Suprapubic skin (tissue), 4 donors: Measurements from ENCODE around the gene GALNT2. TPM values are rescaled to one million over a fixed set of nuclear protein-coding genes. Genes with fewer than 3 reads are reported as not detected.

Experiments used
- DNase-seq, 2 donors: peaks; one replicate each; pipeline ENCODE4 v3.0.0-alpha.2; 2019; ENCODE audit warnings: low spot score in 2 of 2
- H3K27ac ChIP-seq: fragments of 200-600 bp; sonication (generic); one replicate; pipeline ENCODE4 v1.5.1; 2019
- H3K27me3 ChIP-seq: fragments of 200-600 bp; sonication (generic); one replicate; pipeline ENCODE4 v1.5.1; 2019
- H3K36me3 ChIP-seq: fragments of 200-600 bp; sonication (generic); one replicate; pipeline ENCODE4 v1.5.1; 2019
- H3K4me1 ChIP-seq: fragments of 200-600 bp; sonication (generic); one replicate; pipeline ENCODE4 v1.5.1; 2019
- H3K4me3 ChIP-seq: fragments of 200-600 bp; sonication (generic); one replicate; pipeline ENCODE4 v1.5.1; 2019; ENCODE audit warnings: mild to moderate bottlenecking
- H3K9me3 ChIP-seq: fragments of 200-600 bp; sonication (generic); one replicate; pipeline ENCODE4 v1.5.1; 2019
- CTCF ChIP-seq, 2 donors: fragments of 200-600 bp in 1 of 2; fragments of 450-650 bp in 1 of 2; sonication (generic) in 1 of 2; IDR thresholded peaks; one replicate each; pipeline ENCODE4 v1.5.1; 2016 to 2019; ENCODE audit warnings: antibody characterized with exemption in 2 of 2, mild to moderate bottlenecking in 1 of 2, moderate library complexity in 1 of 2
- EP300 ChIP-seq: sonication (generic); formaldehyde crosslinking; IDR thresholded peaks from one replicate; pipeline ENCODE4 v1.6.1; 2017; ENCODE audit warnings: antibody characterized with exemption
- POLR2A ChIP-seq, 2 donors: fragments of 450-650 bp; IDR thresholded peaks; one replicate each; pipeline ENCODE4 v1.6.1; 2017; ENCODE audit warnings: antibody characterized with exemption in 2 of 2, mild to moderate bottlenecking in 2 of 2, moderate library complexity in 2 of 2
- POLR2AphosphoS5 ChIP-seq, 3 donors: sonication (generic); formaldehyde crosslinking; IDR thresholded peaks; one replicate each; pipeline ENCODE4 v1.6.1; 2017; ENCODE audit warnings: antibody characterized with exemption in 3 of 3
- WGBS: methylation state at CpG from one replicate; pipeline ENCODE4 v1.1.5; 2018; 5-methylcytosine and 5-hydroxymethylcytosine counted together
- total RNA-seq, 4 donors: library from RNA; depleted of rRNA; stranded (reverse); fragments of >200 nt; gene quantifications; one replicate each; pipeline ENCODE4 v1.1.0, GENCODE V29; 2016

Gene GALNT2
- total RNA-seq, 4 donors from 2014 or later = 24.1 to 40.2 (median 36.4) TPM

GRCh38 chr1:230129341-230129740 is 62.3 kb downstream of the GALNT2 start:
- H3K9me3 ChIP-seq = no peaks in the 10 kb centered on the region
- TF ChIP-seq EP300 = no peak
- no peak for TF ChIP-seq POLR2AphosphoS5 (IDR thresholded peaks at IDR 0.05)
- no peak for TF ChIP-seq POLR2A (IDR thresholded peaks at IDR 0.05)
- TF ChIP-seq CTCF (IDR thresholded peaks at IDR 0.05) = no peak
- no peak overlapping the region for H3K27ac ChIP-seq
- no peak overlapping the region for H3K4me3 ChIP-seq
- H3K36me3 ChIP-seq = no peaks in the 10 kb centered on the region
- peaks cover 31% of the 10 kb centered on the region for H3K4me1 ChIP-seq
- WGBS = 95% methylated on average over 4 of the region's 4 CpGs
- H3K27me3 ChIP-seq = no peaks in the 10 kb centered on the region
- DNase-seq = no peak

GRCh38 chr1:230130172-230130944 is 63.3 kb downstream of the GALNT2 start:
- WGBS = 90% methylated on average over 18 of the region's 19 CpGs
- Histone ChIP-seq H3K36me3 (no peaks in the 10 kb centered on the region), H3K9me3 (no peaks in the 10 kb centered on the region), H3K4me1 (peaks cover 21% of the 10 kb centered on the region), H3K4me3 (no peak overlapping the region), H3K27me3 (no peaks in the 10 kb centered on the region), H3K27ac (no peak overlapping the region)
- TF ChIP-seq CTCF (IDR thresholded peaks at IDR 0.05) (no peak), POLR2AphosphoS5 (IDR thresholded peaks at IDR 0.05) (no peak), EP300 (no peak), POLR2A (IDR thresholded peaks at IDR 0.05) (no peak)
- DNase-seq = no peak

- no peaks in the 10 kb centered on the region for H3K36me3 ChIP-seq
- H3K9me3 ChIP-seq = no peaks in the 10 kb centered on the region
- no peak overlapping the region for H3K4me3 ChIP-seq
- no peaks in the 10 kb centered on the region for H3K27me3 ChIP-seq
- TF ChIP-seq EP300 = no peak
- TF ChIP-seq POLR2AphosphoS5 (IDR thresholded peaks at IDR 0.05) = no peak
- TF ChIP-seq CTCF (IDR thresholded peaks at IDR 0.05) = no peak
- TF ChIP-seq POLR2A (IDR thresholded peaks at IDR 0.05) = no peak
- DNase-seq = no peak
- peaks cover 13% of the 10 kb centered on the region for H3K4me1 ChIP-seq
- H3K27ac ChIP-seq = no peak overlapping the region
- WGBS = 95% methylated on average over 11 of the region's 11 CpGs
These were observed 64.4 kb downstream of the GALNT2 start for GRCh38 chr1:230131457-230131856.

GRCh38 chr1:230132758-230133157 is 65.7 kb downstream of the GALNT2 start:
- TF ChIP-seq POLR2A (IDR thresholded peaks at IDR 0.05) = no peak
- no peak for TF ChIP-seq CTCF (IDR thresholded peaks at IDR 0.05)
- no peak for TF ChIP-seq POLR2AphosphoS5 (IDR thresholded peaks at IDR 0.05)
- no peaks in the 10 kb centered on the region for H3K9me3 ChIP-seq
- DNase-seq = no peak
- H3K4me3 ChIP-seq = no peak overlapping the region
- no peaks in the 10 kb centered on the region for H3K27me3 ChIP-seq
- no peaks in the 10 kb centered on the region for H3K36me3 ChIP-seq
- H3K27ac ChIP-seq = no peak overlapping the region
- 65% methylated on average over 6 of the region's 6 CpGs for WGBS
- H3K4me1 ChIP-seq = peaks cover 19% of the 10 kb centered on the region

GRCh38 chr1:230135726-230136125 is 68.7 kb downstream of the GALNT2 start:
- no peak for DNase-seq
- TF ChIP-seq CTCF (IDR thresholded peaks at IDR 0.05) = no peak
- 89% methylated on average over 6 of the region's 6 CpGs for WGBS
- no peak overlapping the region for H3K27ac ChIP-seq
- peaks cover 8% of the 10 kb centered on the region for H3K4me1 ChIP-seq
- H3K36me3 ChIP-seq = no peaks in the 10 kb centered on the region
- no peaks in the 10 kb centered on the region for H3K9me3 ChIP-seq
- H3K27me3 ChIP-seq = no peaks in the 10 kb centered on the region
- H3K4me3 ChIP-seq = no peak overlapping the region
